GM18861 (cell line): ENCODE data around the gene GPR27.
A peak's percentile ranks its signal among the peaks of the same experiment; 100 is the strongest.

Experiments
- ATAC-seq: cut with Tn5 transposase; IDR thresholded peaks from one replicate; pipeline ENCODE4 v1.9.1; 2021; ENCODE audit not compliant: unreplicated experiment

GPR27 gene

DNA sequence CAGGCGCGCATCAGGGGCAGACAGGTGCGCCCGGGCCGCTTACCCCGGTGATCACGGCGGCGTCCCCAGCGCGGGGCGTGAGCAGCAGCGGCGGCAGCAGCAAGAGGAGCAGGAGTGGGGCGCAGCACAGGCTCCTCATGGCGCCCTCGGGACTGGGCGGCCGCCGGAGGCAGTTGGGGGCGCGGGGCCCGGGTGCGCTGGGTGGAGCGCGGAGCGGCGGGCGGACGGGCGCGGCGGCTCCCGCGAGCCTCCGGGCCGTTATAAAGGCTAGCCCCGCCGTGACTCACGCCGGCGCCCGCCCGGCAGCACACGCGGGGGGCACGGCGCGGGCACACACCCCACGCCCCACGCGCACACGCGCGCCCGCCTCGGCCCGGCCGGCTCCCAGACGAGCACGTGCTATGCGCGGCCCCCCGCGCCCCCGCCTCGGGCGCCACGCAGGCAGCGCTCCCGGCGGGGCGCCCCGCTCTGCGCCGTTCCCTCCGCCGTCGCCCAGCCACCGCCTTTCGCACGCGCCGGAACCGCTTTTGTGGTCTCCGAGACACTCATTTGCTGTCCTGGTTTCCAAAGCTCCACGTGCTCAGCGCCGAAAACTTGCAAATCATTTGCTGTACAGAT lies 31.4 kb downstream of the GPR27 start, which contains the start of gene PROK2:
TSS of gene PROK2 (minus strand) at position 235 of the 618 bp plus-strand sequence. CDS start at position 139, 96 bp downstream.
- ATAC-seq: no peak

DNA sequence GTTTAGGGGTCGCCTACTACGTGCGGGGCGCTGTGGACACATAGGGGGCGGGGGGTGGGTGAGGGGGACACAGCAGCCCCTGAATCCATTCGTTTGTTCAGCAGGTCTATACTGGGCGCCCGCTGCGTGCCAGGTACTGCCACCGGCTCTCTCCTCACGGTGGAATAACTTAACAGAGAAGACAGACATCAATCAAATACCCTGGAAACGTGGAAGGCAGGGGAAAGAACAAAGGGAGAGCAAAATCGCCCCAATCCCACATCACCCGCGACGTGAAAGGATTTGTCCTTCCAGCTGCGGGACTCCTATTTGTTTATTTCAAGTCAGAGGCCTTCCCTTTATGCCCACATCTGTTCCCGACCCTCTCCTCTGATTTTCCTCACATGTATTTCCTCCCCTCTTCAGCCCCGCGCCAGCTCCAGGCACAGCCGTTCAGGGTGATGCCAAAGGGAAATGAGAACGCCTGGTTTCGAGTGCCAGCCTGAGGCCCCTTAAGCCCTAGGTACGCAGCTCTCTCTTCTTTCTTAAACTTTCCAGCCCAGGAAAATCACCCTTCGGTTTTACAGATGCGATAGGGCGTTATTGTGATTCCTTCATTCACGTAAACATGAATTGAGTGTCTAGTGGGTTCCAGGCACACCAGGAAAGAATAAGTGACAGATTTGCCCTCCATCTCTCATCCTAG lies 32.0 kb downstream of the GPR27 start:
- ATAC-seq: no peak

DNA sequence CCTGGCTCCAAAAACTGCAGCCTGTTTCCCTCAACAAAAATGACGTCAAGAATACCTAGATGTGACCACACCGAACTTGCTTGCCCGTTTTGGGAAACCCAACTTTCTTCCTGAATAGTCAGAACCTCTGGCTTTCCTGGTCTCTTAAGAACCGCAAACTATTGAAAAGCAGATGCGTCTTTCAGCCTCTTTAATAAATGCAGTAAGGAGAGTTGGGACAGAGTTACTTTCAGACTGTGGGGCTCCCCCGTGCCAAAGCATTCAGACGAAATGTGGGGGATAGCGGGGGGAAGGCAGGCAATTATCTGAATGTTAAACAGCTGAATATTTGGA lies 32.5 kb downstream of the GPR27 start:
- no peak for ATAC-seq

DNA sequence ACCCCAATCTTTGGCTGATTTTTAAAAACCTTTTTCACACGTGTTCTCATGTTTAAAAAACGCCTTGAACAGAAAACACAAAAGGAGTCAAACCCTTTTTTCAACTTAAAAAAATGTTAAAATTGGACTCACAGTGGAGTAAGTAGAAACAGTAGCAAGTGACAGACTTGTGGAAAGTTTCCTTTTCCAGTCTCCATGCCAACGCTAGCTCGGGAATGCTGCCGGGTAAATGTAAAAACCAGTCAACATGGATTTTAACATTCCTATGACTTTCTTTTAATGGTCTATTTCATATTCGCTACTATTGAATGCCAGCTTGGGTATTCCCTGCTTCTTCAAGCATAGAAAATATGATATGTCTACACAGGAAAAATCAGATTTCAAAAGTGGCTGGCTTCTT lies 32.9 kb downstream of the GPR27 start:
- no peak for ATAC-seq

DNA sequence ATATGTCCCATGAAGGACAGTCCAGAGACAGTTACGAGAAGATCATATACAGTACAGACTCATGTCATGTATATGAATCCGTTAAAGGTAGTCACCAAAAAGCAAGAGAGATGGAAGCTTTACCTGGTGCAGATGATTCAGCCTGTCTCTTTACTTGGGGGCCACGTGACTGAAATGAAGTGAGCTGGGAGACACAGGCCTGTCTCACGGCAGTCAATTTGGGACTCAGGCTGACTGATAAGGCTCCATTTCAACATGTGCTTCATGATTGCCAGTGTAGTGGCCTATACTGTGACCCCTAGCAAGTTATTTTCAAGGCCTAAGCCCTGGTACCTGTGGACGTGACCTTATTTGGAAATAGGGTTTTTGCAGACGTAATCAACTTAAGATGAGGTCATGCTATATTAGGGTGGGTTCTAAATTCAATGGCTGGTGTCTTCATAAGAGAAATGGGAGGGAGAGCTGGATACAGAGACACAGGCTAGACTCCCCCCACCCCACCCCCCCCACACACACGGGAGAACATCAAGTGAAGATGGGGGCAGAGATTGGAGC lies 34.3 kb downstream of the GPR27 start:
- ATAC-seq: no peak

GRCh38 chr3:71789922-71790321 lies 36.3 kb downstream of the GPR27 start:
- ATAC-seq: no peak

GRCh38 chr3:71791634-71792033 lies 38.0 kb downstream of the GPR27 start:
- ATAC-seq: no peak

DNA sequence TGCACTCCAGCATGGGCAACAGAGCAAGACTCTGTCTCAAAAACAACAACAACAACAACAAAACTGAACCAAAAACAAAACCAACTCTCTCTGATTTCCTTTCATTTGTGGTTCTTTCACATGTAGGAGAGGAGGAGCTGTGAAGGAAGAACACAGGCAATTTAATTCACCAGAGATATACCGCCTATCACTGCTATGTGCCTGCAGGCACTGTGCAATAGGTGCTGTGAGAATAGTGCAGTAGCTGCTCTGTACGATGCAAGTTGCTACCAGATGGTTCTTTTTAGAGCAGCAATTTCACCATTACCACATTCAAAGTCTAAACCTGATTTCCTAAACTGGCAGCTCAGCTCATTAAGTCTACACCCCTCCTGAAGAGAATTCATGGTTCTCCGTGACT lies 42.6 kb downstream of the GPR27 start:
- no peak for ATAC-seq

- no peak for ATAC-seq
These were observed 43.8 kb downstream of the GPR27 start for GRCh38 chr3:71797455-71797854.

DNA sequence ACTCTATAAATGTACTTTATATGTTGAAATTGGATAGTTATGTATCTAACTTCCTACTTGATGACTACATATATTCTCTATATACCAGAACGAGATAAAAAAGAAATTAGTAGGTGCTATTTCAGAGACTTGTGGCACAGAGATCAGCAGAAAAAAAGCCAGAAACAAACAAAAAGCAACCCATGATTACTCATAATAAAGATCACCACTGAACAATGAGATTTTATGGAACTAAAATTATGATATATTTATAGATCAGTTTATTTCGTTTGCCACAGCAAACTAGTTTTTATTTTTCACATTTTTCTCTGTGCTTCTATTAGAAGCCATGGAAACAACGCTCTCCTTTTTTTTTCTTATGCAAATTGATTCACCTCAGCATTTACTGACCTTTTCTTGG lies 46.4 kb downstream of the GPR27 start:
- no peak for ATAC-seq

- peak; percentile 37 for ATAC-seq
These were observed 48.3 kb downstream of the GPR27 start for GRCh38 chr3:71801986-71802385.

DNA sequence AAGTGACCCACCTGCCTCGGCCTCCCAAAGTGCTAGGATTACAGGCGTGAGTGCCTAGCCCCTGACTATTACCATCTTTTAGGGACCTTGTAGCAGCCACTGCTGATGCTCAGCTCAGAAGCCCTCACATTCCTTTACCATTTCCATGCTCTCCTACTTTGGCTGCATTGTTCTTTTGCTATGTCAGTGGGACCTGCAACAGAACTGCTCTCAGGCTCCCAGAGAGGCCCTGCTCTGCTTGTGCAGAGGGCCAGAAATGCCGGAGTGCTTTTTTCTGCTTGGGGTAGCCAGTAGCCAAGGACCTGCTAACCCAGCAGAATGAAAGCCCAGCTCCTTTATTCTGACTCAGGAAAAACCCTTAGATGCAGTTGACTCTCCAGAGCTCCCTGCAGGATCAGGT lies 49.6 kb downstream of the GPR27 start:
- ATAC-seq: no peak

- no peak for ATAC-seq
These were observed 51.5 kb downstream of the GPR27 start for GRCh38 chr3:71805199-71805598.

DNA sequence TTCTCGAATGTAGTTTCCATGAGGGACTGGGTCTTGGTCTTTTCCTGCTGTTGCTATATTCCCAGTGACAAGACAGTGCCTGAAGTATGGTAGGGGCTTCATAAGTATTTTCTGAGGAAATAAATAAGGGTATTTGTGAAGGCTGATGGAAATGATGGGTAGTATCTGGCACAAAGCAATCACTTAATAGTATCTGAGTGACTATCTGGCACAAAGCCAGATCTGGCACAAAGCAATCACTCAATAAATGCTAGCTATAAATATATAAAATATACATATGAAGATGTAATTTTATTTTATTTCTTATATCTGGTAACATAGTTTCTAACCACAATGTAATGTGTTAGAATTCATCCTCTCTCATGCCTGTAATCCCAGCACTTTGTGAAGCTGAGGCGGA lies 52.0 kb downstream of the GPR27 start:
- ATAC-seq: no peak
